Effector memory CD4-positive, alpha-beta T cell (primary cell): Measurements from ENCODE around the gene TEX29.

Experiments
- DNase-seq, 3 donors: peaks; one replicate each; pipeline ENCODE4 v3.0.0-alpha.2; 2020
- H3K27ac ChIP-seq: 2 replicates; pipeline ENCODE4 v1.7.0; 2013; ENCODE audit warnings: mild to moderate bottlenecking, low read length, moderate library complexity; ENCODE audit not compliant: insufficient read depth, poor library complexity, severe bottlenecking
- H3K27me3 ChIP-seq: replicated peaks from 2 replicates; pipeline ENCODE4 v1.7.0; 2013; ENCODE audit warnings: mild to moderate bottlenecking, low read length; ENCODE audit not compliant: insufficient read depth, control insufficient read depth, poor library complexity, severe bottlenecking
- H3K36me3 ChIP-seq: 2 replicates; pipeline ENCODE4 v1.7.0; 2013; ENCODE audit warnings: mild to moderate bottlenecking, low read length, moderate library complexity; ENCODE audit not compliant: control insufficient read depth, insufficient read depth
- H3K4me1 ChIP-seq: 2 replicates; pipeline ENCODE4 v1.7.0; 2013; ENCODE audit warnings: low read length, mild to moderate bottlenecking; ENCODE audit not compliant: control insufficient read depth, insufficient read depth, poor library complexity, severe bottlenecking
- H3K4me3 ChIP-seq: 2 replicates; pipeline ENCODE4 v1.7.0; 2013; ENCODE audit warnings: low read length, low read depth, mild to moderate bottlenecking; ENCODE audit not compliant: insufficient read depth, poor library complexity, severe bottlenecking
- H3K9me3 ChIP-seq: 2 replicates; pipeline ENCODE4 v1.7.0; 2013; ENCODE audit warnings: mild to moderate bottlenecking, low read length, moderate library complexity; ENCODE audit not compliant: control insufficient read depth

Gene TEX29

DNA sequence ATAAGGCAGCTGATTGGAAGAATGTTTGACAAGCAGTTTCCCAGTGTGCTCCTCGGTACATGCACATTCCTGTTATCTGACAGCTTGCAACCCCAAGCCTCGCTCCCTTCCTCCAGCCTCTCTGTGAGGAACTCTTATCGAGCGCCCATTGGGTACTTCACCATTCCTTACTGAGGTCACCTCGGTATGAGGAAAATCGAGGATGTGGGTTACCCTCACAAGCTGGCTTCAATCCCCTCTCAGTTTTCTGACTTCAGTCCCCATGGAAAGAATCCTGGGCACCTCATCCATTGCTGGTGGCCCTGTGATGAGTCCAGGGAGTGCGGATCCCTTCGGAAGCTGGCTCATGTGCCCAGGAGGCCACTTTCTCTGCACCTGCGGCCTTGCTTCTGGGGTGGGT lies 17.3 kb downstream of the TEX29 start:
- no peaks in the 10 kb centered on the region for H3K27me3 ChIP-seq
- H3K27ac ChIP-seq, result no peak overlapping the region
- H3K4me1 ChIP-seq, result no peaks in the 10 kb centered on the region
- no peaks in the 10 kb centered on the region for H3K9me3 ChIP-seq
- DNase-seq, result no peak
- no peak overlapping the region for H3K4me3 ChIP-seq
- H3K36me3 ChIP-seq, result no peaks in the 10 kb centered on the region

DNA sequence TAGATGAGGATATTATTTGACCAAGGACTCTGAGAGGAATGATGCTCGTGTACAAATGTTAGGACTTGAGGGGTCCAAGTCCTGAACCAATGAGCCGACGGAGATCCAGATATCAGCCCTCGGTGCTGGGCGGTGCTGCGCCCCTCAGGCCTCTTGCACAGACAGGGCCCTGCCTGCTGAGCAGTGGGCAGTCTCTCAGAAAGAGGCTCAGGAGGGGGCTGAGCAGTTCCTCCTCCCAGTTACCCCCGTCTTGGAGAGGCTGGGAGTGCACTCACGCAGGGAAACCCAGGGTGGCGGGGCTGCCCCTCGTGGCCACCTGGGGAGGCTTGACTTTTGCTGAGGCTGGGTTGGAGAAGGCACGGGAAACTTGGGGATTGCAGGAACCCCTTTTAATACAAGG lies 18.4 kb downstream of the TEX29 start:
- H3K9me3 ChIP-seq, result no peaks in the 10 kb centered on the region
- no peak for DNase-seq
- no peaks in the 10 kb centered on the region for H3K4me1 ChIP-seq
- no peak overlapping the region for H3K27ac ChIP-seq
- H3K4me3 ChIP-seq, result no peak overlapping the region
- H3K27me3 ChIP-seq, result no peaks in the 10 kb centered on the region
- no peaks in the 10 kb centered on the region for H3K36me3 ChIP-seq

- Histone ChIP-seq H3K4me3 (no peak overlapping the region), H3K36me3 (no peaks in the 10 kb centered on the region), H3K27me3 (no peaks in the 10 kb centered on the region), H3K9me3 (no peaks in the 10 kb centered on the region), H3K27ac (no peak overlapping the region), H3K4me1 (no peaks in the 10 kb centered on the region)
- no peak for DNase-seq
Measured at GRCh38 chr13:111339366-111340143, 19.1 kb downstream of the TEX29 start.

DNA sequence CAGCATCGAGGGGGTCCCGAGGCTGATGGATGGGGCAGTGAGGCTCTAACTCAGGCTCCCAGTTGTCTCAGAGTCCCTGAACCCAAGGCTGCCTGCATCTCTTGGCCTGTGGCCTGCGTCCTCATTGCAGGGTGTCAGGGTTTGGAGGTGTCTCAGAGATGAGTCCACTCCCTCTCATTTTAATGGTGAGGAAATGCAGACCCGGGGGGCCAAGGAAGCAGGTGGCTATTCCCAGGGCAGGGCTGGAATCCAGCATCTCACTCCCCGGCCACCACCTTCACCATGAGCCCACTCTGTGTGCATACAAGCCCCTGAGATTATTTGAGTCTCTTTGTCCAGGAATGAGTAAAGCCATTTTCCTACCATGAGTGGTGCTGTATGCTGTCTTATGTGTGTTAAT lies 21.4 kb downstream of the TEX29 start:
- Histone ChIP-seq H3K27me3 (no peaks in the 10 kb centered on the region), H3K36me3 (no peaks in the 10 kb centered on the region), H3K4me1 (no peaks in the 10 kb centered on the region), H3K4me3 (no peak overlapping the region), H3K27ac (no peak overlapping the region), H3K9me3 (no peaks in the 10 kb centered on the region)
- DNase-seq, result no peak

GRCh38 chr13:111342721-111343120 lies 22.3 kb downstream of the TEX29 start:
- no peaks in the 10 kb centered on the region for H3K4me1 ChIP-seq
- no peaks in the 10 kb centered on the region for H3K36me3 ChIP-seq
- H3K9me3 ChIP-seq, result no peaks in the 10 kb centered on the region
- H3K4me3 ChIP-seq, result no peak overlapping the region
- no peak overlapping the region for H3K27ac ChIP-seq
- no peak for DNase-seq
- H3K27me3 ChIP-seq, result no peaks in the 10 kb centered on the region

- no peaks in the 10 kb centered on the region for H3K27me3 ChIP-seq
- H3K4me1 ChIP-seq, result no peaks in the 10 kb centered on the region
- no peak overlapping the region for H3K27ac ChIP-seq
- H3K4me3 ChIP-seq, result no peak overlapping the region
- no peaks in the 10 kb centered on the region for H3K36me3 ChIP-seq
- no peaks in the 10 kb centered on the region for H3K9me3 ChIP-seq
- DNase-seq, result no peak
Measured at GRCh38 chr13:111343186-111343805, 22.9 kb downstream of the TEX29 start.

DNA sequence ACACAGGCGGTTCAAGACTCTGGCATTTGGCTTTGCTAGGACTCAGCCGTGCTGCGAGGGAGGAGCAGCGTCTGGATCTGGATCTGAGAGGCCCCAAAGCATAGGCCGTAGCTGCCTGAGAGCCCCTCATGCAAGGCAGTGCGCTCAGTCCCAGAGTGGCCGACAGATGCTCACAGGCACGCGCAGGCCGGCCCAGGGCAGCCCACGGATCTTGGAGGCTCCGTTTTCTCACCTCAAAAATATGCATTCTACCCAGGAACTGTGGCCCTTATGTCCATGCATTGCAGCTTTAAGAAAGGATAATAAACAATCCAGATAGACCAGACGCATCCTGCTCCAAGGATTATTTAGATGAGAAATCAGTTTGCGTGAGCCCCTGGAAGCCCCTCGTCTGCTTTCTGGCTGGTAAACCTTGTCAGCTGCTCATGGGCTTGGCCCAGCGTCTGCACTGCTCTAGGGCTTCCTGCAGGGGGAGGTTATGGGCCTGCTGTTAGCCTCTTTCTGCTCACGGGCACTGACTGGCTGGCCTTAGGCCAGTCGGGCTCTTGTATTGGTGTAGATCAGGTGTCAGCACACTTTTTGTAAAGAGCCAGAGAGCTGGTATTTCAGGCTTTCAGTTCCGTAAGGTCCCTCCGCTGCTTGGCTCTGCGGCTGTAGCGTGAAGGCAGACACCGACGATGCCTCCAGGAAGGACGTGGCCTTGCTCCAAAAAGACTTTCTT lies 24.2 kb downstream of the TEX29 start:
- H3K4me1 ChIP-seq, result no peaks in the 10 kb centered on the region
- no peaks in the 10 kb centered on the region for H3K27me3 ChIP-seq
- H3K9me3 ChIP-seq, result no peaks in the 10 kb centered on the region
- no peak for DNase-seq
- H3K4me3 ChIP-seq, result no peak overlapping the region
- H3K36me3 ChIP-seq, result no peaks in the 10 kb centered on the region
- no peak overlapping the region for H3K27ac ChIP-seq

- no peak overlapping the region for H3K4me3 ChIP-seq
- DNase-seq, result no peak
- no peak overlapping the region for H3K27ac ChIP-seq
- H3K9me3 ChIP-seq, result no peaks in the 10 kb centered on the region
- H3K36me3 ChIP-seq, result no peaks in the 10 kb centered on the region
- H3K4me1 ChIP-seq, result no peaks in the 10 kb centered on the region
- no peaks in the 10 kb centered on the region for H3K27me3 ChIP-seq
Measured at GRCh38 chr13:111345682-111346081, 25.2 kb downstream of the TEX29 start.

DNA sequence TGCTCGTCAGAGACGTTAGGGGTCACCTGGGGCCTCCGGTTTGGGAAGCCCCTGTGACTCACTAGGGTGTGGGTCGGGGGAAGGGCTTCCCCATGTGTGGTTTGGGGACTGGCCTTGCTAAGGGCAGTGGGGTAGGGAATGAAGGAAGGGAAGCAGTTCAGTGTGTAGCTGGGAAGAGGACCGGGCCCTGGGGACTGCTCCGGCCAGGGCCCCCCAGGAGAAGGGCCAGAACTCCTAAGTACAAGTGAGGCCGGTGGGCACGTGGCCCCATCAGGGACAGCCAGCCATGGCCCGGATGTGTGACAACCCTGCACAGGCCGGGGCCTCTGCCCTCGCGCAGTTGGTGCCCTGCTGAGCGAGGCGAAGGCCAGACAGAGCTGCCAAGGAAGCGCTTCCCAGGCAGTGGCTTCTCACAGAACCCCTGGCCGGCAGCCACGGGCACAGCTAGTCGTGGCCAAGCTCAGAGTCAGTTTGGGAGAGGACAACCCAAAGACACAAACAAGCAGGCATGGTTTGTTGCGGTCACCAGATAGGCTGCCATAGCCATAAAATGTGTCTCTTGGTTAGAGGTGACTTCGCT lies 25.7 kb downstream of the TEX29 start:
- DNase-seq, result no peak
- no peaks in the 10 kb centered on the region for H3K9me3 ChIP-seq
- no peak overlapping the region for H3K4me3 ChIP-seq
- H3K27ac ChIP-seq, result no peak overlapping the region
- H3K4me1 ChIP-seq, result no peaks in the 10 kb centered on the region
- no peaks in the 10 kb centered on the region for H3K27me3 ChIP-seq
- H3K36me3 ChIP-seq, result no peaks in the 10 kb centered on the region

DNA sequence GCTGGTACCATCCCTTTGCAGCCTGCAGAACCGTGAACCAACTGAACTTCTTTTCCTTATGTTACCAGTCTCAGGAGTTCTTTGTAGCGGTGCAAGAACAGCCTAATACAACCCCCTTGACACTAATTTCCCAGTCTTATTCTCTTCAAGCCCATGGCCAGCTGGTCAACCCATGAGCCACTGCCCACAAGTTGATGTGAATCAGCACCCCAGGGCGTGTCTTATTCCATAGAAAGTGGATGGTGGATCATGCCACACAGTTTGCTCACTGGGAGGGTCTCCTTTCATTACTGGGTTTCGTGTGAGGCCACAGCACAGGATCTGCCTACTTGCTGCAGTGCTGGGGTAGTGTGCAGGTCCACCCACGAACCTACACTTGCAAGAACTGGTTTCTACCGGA lies 27.0 kb downstream of the TEX29 start:
- DNase-seq, result no peak
- no peaks in the 10 kb centered on the region for H3K9me3 ChIP-seq
- no peaks in the 10 kb centered on the region for H3K4me1 ChIP-seq
- H3K4me3 ChIP-seq, result no peak overlapping the region
- H3K36me3 ChIP-seq, result no peaks in the 10 kb centered on the region
- H3K27me3 ChIP-seq, result no peaks in the 10 kb centered on the region
- H3K27ac ChIP-seq, result no peak overlapping the region
